KMS-11 (cell line): Measurements from ENCODE around the gene LRRFIP1.

Source experiments
- H2AFZ ChIP-seq: fragments of 200-600 bp; sonication (generic); 2 replicates; pipeline ENCODE4 v1.6.1; 2016; ENCODE audit warnings: antibody characterized with exemption, mixed run types, low read depth
- H3K27ac ChIP-seq: fragments of 200-600 bp; sonication (generic); 2 replicates; pipeline ENCODE4 v1.6.1; 2016; ENCODE audit warnings: mild to moderate bottlenecking, mixed run types
- H3K27me3 ChIP-seq: fragments of 200-600 bp; sonication (generic); 2 replicates; pipeline ENCODE4 v1.6.1; 2017; ENCODE audit warnings: mild to moderate bottlenecking, low read depth, mixed run types, moderate library complexity; ENCODE audit not compliant: insufficient read depth
- H3K36me3 ChIP-seq: fragments of 200-600 bp; sonication (generic); 2 replicates; pipeline ENCODE4 v1.6.1; 2017; ENCODE audit warnings: mild to moderate bottlenecking, mixed run types; ENCODE audit not compliant: insufficient read depth
- H3K4me1 ChIP-seq: fragments of 200-600 bp; sonication (generic); 2 replicates; pipeline ENCODE4 v1.6.1; 2016; ENCODE audit warnings: mild to moderate bottlenecking, low read depth, mixed run types; ENCODE audit not compliant: poor library complexity, severe bottlenecking
- H3K4me2 ChIP-seq: fragments of 200-600 bp; sonication (generic); 2 replicates; pipeline ENCODE4 v1.7.0; 2016; ENCODE audit warnings: mild to moderate bottlenecking, mixed run types
- H3K4me3 ChIP-seq: fragments of 200-600 bp; sonication (generic); IDR thresholded peaks from 2 replicates; pipeline ENCODE4 v1.6.1; 2017; ENCODE audit warnings: low read depth, low read length, mixed read lengths; ENCODE audit not compliant: insufficient read depth
- H3K79me2 ChIP-seq: fragments of 200-600 bp; sonication (generic); 2 replicates; pipeline ENCODE4 v1.6.1; 2016; ENCODE audit warnings: low read depth, mixed run types; ENCODE audit not compliant: insufficient read depth
- H3K9ac ChIP-seq: fragments of 200-600 bp; sonication (generic); 2 replicates; pipeline ENCODE4 v1.6.1; 2016; ENCODE audit warnings: mild to moderate bottlenecking, mixed run types
- H4K20me1 ChIP-seq: fragments of 200-600 bp; sonication (generic); 2 replicates; pipeline ENCODE4 v1.6.1; 2016; ENCODE audit warnings: mild to moderate bottlenecking, mixed run types; ENCODE audit not compliant: insufficient read depth
- TF ChIP-seq, protein P1 (sequence below): fragments of 200-600 bp; sonication (generic); conservative IDR thresholded peaks from 2 replicates; pipeline ENCODE4 v1.6.1; 2017; ENCODE audit warnings: low read depth, mild to moderate bottlenecking, antibody characterized with exemption, low read length, moderate library complexity, mixed read lengths

LRRFIP1 gene

DNA sequence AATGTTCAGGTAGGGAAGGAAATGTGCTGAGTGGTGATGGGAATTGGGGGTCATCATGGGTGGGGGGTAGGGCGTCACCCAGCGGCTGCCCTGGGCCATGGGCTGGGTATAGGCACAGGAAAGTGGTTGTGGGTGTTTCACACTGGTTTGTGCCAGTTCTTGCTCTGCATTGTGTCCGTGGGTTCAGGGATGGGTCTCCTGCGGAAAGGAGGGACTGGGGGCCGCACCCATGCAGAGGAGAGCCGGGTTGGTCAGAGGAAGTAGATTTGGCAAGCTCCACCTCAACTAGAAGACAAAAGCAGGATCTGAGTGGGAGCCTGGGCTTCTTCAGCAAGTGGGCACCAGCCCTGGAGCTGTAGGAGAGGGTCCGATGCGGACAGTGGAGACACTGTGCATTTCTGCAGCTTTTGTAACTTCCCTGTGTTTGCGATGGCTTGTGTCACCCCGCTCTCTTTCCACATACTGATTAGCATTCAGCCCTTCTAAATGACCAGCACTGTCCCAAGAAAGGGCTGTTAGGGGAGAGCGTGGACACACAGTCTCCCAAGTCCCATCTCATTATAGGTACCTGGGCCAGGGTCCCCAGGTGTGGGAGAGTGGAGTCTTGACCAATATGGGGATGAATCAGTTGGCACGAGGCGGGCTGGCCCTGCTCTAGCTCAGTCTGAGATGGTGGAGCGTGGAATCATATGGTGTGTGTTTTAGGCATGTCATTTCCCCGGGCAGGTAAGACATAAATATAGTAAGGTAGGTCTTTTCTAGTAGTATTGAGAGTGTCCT is 67.2 kb downstream of the LRRFIP1 start:
- Histone ChIP-seq H3K4me2 (peak overlapping the region; percentile 83), H2AFZ (no peak overlapping the region), H3K36me3 (no peaks in the 10 kb centered on the region), H3K4me1 (peaks cover 78% of the 10 kb centered on the region), H3K4me3 (no peak overlapping the region), H3K9ac (peak overlapping the region; percentile 89; the same call in 1 of the 2 replicates), H3K79me2 (peaks cover 61% of the 10 kb centered on the region), H3K27me3 (no peaks in the 10 kb centered on the region), H4K20me1 (no peaks in the 10 kb centered on the region), H3K27ac (peak overlapping the region; percentile 98; the same call in 1 of the 2 replicates)
- TF ChIP-seq, protein P1, sequence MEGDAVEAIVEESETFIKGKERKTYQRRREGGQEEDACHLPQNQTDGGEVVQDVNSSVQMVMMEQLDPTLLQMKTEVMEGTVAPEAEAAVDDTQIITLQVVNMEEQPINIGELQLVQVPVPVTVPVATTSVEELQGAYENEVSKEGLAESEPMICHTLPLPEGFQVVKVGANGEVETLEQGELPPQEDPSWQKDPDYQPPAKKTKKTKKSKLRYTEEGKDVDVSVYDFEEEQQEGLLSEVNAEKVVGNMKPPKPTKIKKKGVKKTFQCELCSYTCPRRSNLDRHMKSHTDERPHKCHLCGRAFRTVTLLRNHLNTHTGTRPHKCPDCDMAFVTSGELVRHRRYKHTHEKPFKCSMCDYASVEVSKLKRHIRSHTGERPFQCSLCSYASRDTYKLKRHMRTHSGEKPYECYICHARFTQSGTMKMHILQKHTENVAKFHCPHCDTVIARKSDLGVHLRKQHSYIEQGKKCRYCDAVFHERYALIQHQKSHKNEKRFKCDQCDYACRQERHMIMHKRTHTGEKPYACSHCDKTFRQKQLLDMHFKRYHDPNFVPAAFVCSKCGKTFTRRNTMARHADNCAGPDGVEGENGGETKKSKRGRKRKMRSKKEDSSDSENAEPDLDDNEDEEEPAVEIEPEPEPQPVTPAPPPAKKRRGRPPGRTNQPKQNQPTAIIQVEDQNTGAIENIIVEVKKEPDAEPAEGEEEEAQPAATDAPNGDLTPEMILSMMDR, result 0 out of 2 replicates have a peak, but pooled peaks have one; percentile 4

GRCh38 chr2:237695201-237695780 is 67.9 kb downstream of the LRRFIP1 start:
- H3K4me3 ChIP-seq, result no peak overlapping the region
- H3K4me1 ChIP-seq, result peaks cover 78% of the 10 kb centered on the region
- no peaks in the 10 kb centered on the region for H3K27me3 ChIP-seq
- no peaks in the 10 kb centered on the region for H3K36me3 ChIP-seq
- peak overlapping the region; percentile 49; the same call in 1 of the 2 replicates for H3K9ac ChIP-seq
- TF ChIP-seq, protein P1, result no peak
- peak overlapping the region; percentile 98 for H3K27ac ChIP-seq
- H3K4me2 ChIP-seq, result peak overlapping the region; percentile 83
- H4K20me1 ChIP-seq, result no peaks in the 10 kb centered on the region
- H2AFZ ChIP-seq, result no peak overlapping the region
- peaks cover 68% of the 10 kb centered on the region for H3K79me2 ChIP-seq

DNA sequence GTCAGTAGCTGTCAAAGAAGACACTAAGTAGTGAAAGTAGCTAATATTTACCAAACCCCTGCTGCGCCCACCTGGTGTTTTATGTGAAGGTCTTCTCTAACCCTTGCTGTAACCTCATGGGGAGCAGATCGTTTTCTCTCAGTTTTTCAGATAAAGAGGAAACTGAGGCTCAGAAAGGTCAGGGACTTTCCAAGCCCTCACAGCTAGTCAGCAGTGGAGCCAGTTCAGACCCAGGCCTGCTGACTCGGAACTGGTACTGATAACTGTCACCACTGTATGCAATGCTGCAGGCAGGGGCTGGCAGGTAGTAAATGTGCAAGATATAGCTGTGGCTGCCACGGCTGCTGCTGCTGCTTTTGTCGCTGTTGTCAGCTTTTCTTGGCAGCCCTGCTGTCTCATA is 69.1 kb downstream of the LRRFIP1 start:
- H3K4me1 ChIP-seq, result peaks cover 81% of the 10 kb centered on the region
- peaks cover 80% of the 10 kb centered on the region for H3K79me2 ChIP-seq
- no peaks in the 10 kb centered on the region for H4K20me1 ChIP-seq
- H3K27ac ChIP-seq, result peak overlapping the region; percentile 98
- H3K4me3 ChIP-seq, result no peak overlapping the region
- H3K4me2 ChIP-seq, result peak overlapping the region; percentile 83
- H2AFZ ChIP-seq, result no peak overlapping the region
- TF ChIP-seq, protein P1, result no peak
- H3K36me3 ChIP-seq, result no peaks in the 10 kb centered on the region
- H3K9ac ChIP-seq, result peak overlapping the region; percentile 49
- no peaks in the 10 kb centered on the region for H3K27me3 ChIP-seq

DNA sequence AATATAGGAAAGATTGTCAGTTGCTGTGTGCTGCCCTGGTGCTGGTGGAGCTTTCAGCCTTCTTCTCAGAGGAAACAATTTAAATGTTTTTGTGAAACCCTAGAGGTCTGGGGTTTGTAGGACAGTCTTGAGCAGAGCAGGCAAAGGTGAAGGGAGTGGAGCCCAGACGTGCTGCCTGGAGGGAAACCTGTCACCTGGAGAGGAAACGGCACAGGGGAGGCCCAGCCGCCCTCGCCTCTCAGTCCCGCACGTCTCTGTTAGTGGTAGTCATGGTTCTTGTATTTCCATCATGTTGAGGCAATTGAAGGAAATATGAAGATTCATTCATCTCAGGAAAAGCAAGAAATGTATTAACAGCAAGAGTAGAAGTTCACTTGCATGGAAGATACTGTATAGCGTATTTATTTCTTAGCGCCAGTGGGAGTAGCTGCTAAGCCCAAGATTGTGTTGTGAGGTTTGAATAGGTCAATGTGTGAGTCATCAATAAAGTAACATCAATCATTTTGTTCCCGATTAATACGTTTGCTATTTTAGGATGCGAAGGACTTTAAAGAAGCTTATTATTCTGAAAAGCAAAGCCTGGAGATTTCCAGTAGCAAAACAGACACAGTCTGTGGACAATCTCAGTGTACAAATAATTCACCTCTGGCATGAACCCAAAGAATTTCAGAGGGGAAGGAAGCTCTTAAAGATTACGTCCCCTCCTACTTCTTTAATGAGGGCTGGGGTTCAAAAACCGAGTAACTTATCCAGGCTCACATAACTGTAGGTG is 70.4 kb downstream of the LRRFIP1 start:
- H3K27me3 ChIP-seq, result no peaks in the 10 kb centered on the region
- peaks cover 86% of the 10 kb centered on the region for H3K79me2 ChIP-seq
- TF ChIP-seq, protein P1, result no peak
- no peak overlapping the region for H2AFZ ChIP-seq
- no peak overlapping the region for H3K4me3 ChIP-seq
- peak overlapping the region; percentile 98 for H3K27ac ChIP-seq
- H3K4me1 ChIP-seq, result peaks cover 94% of the 10 kb centered on the region
- H3K9ac ChIP-seq, result peak overlapping the region; percentile 49
- no peaks in the 10 kb centered on the region for H4K20me1 ChIP-seq
- H3K4me2 ChIP-seq, result peak overlapping the region; percentile 83
- no peaks in the 10 kb centered on the region for H3K36me3 ChIP-seq
